A673 (cell line): ENCODE measurements around the gene RGS7. TPM values are rescaled to one million over a fixed set of nuclear protein-coding genes. Genes with fewer than 3 reads are reported as not detected.
"Not testable (repeated sequence)": the region's sequence is repeated elsewhere in the genome, so short reads cannot be mapped to it uniquely, and the experiment has no call there.

Source experiments
- BruUV-seq: library from RNA; stranded (reverse); fragments of 400-500 nt; replicated peaks from 2 replicates; lab custom pipeline; 2021; lab: Mats Ljungman, UMichigan
- CTCF ChIA-PET: fragments of 300-600 bp; sonication (Branson Sonifier 250); formaldehyde crosslinking; loops from one replicate; lab custom pipeline; 2022; ENCODE audit warnings: antibody characterized with exemption; lab: Charles Lee
- POLR2A ChIA-PET: fragments of 300-600 bp; sonication (Branson Sonifier 250); formaldehyde crosslinking; loops from one replicate; lab custom pipeline; 2022; ENCODE audit warnings: antibody characterized with exemption; ENCODE audit not compliant: low non-redundant PET; lab: Charles Lee
- DNase-seq: peaks from one replicate; pipeline ENCODE4 v3.0.0-alpha.2; 2015; ENCODE audit warnings: low spot score
- H3K27ac ChIP-seq: fragments of 200-600 bp; sonication (generic); 2 replicates; pipeline ENCODE4 v1.5.1; 2016; ENCODE audit warnings: mixed run types, low read depth, mild to moderate bottlenecking, mixed read lengths, antibody characterized with exemption, low read length; ENCODE audit not compliant: poor library complexity, severe bottlenecking
- H3K27me3 ChIP-seq: fragments of 200-600 bp; sonication (generic); replicated peaks from 2 replicates; pipeline ENCODE4 v1.6.1; 2017; ENCODE audit warnings: mixed run types, low read depth, mild to moderate bottlenecking, mixed read lengths, antibody characterized with exemption, low read length; ENCODE audit not compliant: insufficient read depth, poor library complexity
- H3K36me3 ChIP-seq: fragments of 200-600 bp; sonication (generic); 2 replicates; pipeline ENCODE4 v1.6.1; 2016; ENCODE audit warnings: mixed run types, mild to moderate bottlenecking, mixed read lengths, antibody characterized with exemption, low read length; ENCODE audit not compliant: insufficient read depth, poor library complexity, severe bottlenecking
- H3K4me1 ChIP-seq: fragments of 200-600 bp; sonication (generic); 2 replicates; pipeline ENCODE4 v1.6.1; 2017; ENCODE audit warnings: mixed run types, mild to moderate bottlenecking, mixed read lengths, antibody characterized with exemption, low read length; ENCODE audit not compliant: insufficient read depth, poor library complexity, severe bottlenecking
- H3K4me3 ChIP-seq: fragments of 200-600 bp; sonication (generic); 2 replicates; pipeline ENCODE4 v1.5.1; 2016; ENCODE audit warnings: low read depth, mixed run types, mild to moderate bottlenecking, mixed read lengths, low read length; ENCODE audit not compliant: poor library complexity, severe bottlenecking
- H3K9me3 ChIP-seq: fragments of 200-600 bp; sonication (generic); 2 replicates; pipeline ENCODE4 v1.6.1; 2016; ENCODE audit warnings: mixed run types, low read depth, mild to moderate bottlenecking, mixed read lengths, antibody characterized with exemption, low read length; ENCODE audit not compliant: poor library complexity, severe bottlenecking
- CTCF ChIP-seq: fragments of 300-800, 200-600 bp; sonication (generic); conservative IDR thresholded peaks from 2 replicates; pipeline ENCODE4 v1.5.1; 2017; ENCODE audit warnings: low read depth, mild to moderate bottlenecking, antibody characterized with exemption, low read length, moderate library complexity, mixed read lengths
- EZH2 ChIP-seq: fragments of 200-600 bp; sonication (generic); IDR thresholded peaks from 2 replicates; pipeline ENCODE4 v1.6.1; 2017; ENCODE audit warnings: borderline replicate concordance, low read depth, mild to moderate bottlenecking, mixed read lengths, antibody characterized with exemption, low read length; ENCODE audit not compliant: poor library complexity, severe bottlenecking
- intact Hi-C: fragments of 100-400 bp; cut with micrococcal nuclease; formaldehyde crosslinking; loops from one replicate; pipeline ENCODE4 v1.10.0; 2022; ENCODE audit not compliant: unreplicated experiment
- total RNA-seq: library from RNA; stranded (reverse); gene quantifications from 2 replicates; pipeline ENCODE4 v1.2.3, GENCODE V29; 2021

Gene RGS7
- total RNA-seq, 1 experiment from 2014 or later, result not detected

- CTCF ChIA-PET, result no interaction called here
- intact Hi-C loops, result no loop called here
- DNase-seq, result no peak
- H3K27me3 ChIP-seq, result no peaks in the 10 kb centered on the region
- no TSS peak for BruUV-seq
- H3K9me3 ChIP-seq, result no peaks in the 10 kb centered on the region
- no peak overlapping the region for H3K4me3 ChIP-seq
- no peak overlapping the region for H3K27ac ChIP-seq
- H3K36me3 ChIP-seq, result no peaks in the 10 kb centered on the region
- TF ChIP-seq CTCF (no peak), EZH2 (no peak)
- H3K4me1 ChIP-seq, result no peaks in the 10 kb centered on the region
- POLR2A ChIA-PET, result no interaction called here
Measured at GRCh38 chr1:241299347-241299746, 57.7 kb downstream of the RGS7 start.

DNA sequence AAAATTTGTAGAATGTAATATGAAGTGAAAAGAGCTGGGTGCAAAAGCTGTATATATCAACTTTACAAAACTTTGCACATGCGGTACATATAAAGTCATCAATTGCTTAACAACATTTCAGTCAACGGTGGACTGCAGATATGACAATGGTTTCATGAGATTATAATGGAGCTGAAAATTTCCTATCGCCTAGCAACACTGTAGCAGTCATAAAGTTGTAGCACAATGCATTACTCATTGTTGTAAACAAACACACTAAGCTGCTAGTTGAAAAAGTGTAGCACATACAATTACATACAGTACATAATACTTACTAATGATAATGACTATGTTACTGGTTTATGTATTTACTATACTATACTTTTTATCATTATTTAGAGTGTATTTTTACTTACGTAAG, 64.0 kb downstream of the RGS7 start:
- H3K9me3 ChIP-seq, result no peaks in the 10 kb centered on the region
- ChIA-PET POLR2A (no interaction called here), CTCF (no interaction called here)
- no TSS peak for BruUV-seq
- no peaks in the 10 kb centered on the region for H3K27me3 ChIP-seq
- H3K36me3 ChIP-seq, result no peaks in the 10 kb centered on the region
- TF ChIP-seq CTCF (no peak), EZH2 (no peak)
- no peak for DNase-seq
- intact Hi-C loops, result no loop called here
- no peak overlapping the region for H3K4me3 ChIP-seq
- H3K4me1 ChIP-seq, result no peaks in the 10 kb centered on the region
- H3K27ac ChIP-seq, result no peak overlapping the region

DNA sequence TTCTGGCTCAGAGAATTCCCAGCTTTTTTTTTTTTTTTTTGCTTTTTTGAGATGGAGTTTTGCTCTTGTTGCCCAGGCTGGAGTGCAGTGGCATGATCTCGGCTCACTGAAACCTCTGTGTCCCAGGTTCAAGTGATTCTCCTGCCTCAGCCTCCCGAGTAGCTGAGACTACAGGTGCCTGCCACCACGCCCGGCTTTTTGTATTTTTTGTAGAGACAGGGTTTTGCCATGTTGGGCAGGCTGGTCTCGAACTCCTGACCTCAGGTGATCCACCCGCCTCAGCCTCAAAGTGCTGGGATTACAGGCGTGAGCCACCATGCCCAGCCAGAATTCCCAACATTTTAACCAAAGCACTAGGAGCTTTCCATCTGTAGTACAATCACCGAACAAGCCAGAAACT, 65.5 kb downstream of the RGS7 start:
- POLR2A ChIA-PET, intact Hi-C loops, CTCF ChIA-PET, DNase-seq, H3K4me1 ChIP-seq, H3K4me3 ChIP-seq, H3K36me3 ChIP-seq, BruUV-seq, H3K27ac ChIP-seq, H3K27me3 ChIP-seq, H3K9me3 ChIP-seq: not testable (repeated sequence)

- ChIA-PET POLR2A (no interaction called here), CTCF (no interaction called here)
- DNase-seq, result no peak
- no peak for TF ChIP-seq CTCF
- no peak for TF ChIP-seq EZH2
- no peaks in the 10 kb centered on the region for H3K27me3 ChIP-seq
- H3K4me3 ChIP-seq, result no peak overlapping the region
- intact Hi-C loops, result no loop called here
- no peaks in the 10 kb centered on the region for H3K9me3 ChIP-seq
- no peaks in the 10 kb centered on the region for H3K4me1 ChIP-seq
- no peak overlapping the region for H3K27ac ChIP-seq
- BruUV-seq, result no TSS peak
- no peaks in the 10 kb centered on the region for H3K36me3 ChIP-seq
Measured at GRCh38 chr1:241286486-241286885, 70.5 kb downstream of the RGS7 start.
